ENCODE results near the gene PPAT.

DNA sequence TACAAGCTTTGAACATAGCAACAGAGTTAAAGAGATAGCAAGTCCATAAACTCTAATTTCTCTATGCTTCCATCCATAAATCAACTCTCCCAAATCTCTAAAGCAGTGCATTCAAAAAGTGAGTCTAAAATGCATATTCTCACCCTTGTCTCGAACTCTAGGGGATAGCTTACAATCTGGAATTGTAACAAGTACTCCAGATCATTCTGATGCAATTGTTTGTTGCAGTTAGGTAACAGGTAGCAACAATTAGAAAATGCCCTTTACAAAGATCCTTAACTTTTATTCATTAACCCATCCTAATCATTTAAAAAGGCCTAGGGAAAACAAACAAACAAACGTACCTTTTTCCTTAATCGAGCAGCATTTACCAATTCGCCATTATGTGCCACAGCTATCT lies 29.3 kb downstream of the PPAT start:
- TF ChIP-seq EZH2 (IDR thresholded peaks at IDR 0.05; ENCODE audit: borderline replicate concordance, insufficient read depth, low read depth, low read length, poor library complexity, severe bottlenecking), result no peak
- TF ChIP-seq, protein P1, sequence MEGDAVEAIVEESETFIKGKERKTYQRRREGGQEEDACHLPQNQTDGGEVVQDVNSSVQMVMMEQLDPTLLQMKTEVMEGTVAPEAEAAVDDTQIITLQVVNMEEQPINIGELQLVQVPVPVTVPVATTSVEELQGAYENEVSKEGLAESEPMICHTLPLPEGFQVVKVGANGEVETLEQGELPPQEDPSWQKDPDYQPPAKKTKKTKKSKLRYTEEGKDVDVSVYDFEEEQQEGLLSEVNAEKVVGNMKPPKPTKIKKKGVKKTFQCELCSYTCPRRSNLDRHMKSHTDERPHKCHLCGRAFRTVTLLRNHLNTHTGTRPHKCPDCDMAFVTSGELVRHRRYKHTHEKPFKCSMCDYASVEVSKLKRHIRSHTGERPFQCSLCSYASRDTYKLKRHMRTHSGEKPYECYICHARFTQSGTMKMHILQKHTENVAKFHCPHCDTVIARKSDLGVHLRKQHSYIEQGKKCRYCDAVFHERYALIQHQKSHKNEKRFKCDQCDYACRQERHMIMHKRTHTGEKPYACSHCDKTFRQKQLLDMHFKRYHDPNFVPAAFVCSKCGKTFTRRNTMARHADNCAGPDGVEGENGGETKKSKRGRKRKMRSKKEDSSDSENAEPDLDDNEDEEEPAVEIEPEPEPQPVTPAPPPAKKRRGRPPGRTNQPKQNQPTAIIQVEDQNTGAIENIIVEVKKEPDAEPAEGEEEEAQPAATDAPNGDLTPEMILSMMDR (IDR thresholded peaks at IDR 0.05), result no peak
